Neural progenitor cell (in vitro differentiated cells): ENCODE data around the gene SPAG16. TPM values are rescaled to one million over a fixed set of nuclear protein-coding genes. Genes with fewer than 3 reads are reported as not detected.

Source experiments
- DNase-seq: peaks from one replicate; pipeline ENCODE4 v3.0.0-alpha.2; 2016; ENCODE audit warnings: low spot score
- H2AFZ ChIP-seq: fragments of 200-600 bp; sonication (generic); replicated peaks from 2 replicates; pipeline ENCODE4 v1.6.1; 2016; ENCODE audit warnings: antibody characterized with exemption
- H3F3A ChIP-seq: fragments of 200-600 bp; sonication (generic); 2 replicates; pipeline ENCODE4 v1.6.1; 2016; ENCODE audit warnings: antibody characterized with exemption, low read depth
- H3K27ac ChIP-seq: fragments of 200-600 bp; sonication (generic); 2 replicates; pipeline ENCODE4 v1.5.1; 2016; ENCODE audit warnings: mild to moderate bottlenecking
- H3K27me3 ChIP-seq: fragments of 200-600 bp; sonication (generic); 2 replicates; pipeline ENCODE4 v1.6.1; 2016; ENCODE audit warnings: mild to moderate bottlenecking, moderate library complexity
- H3K36me3 ChIP-seq: fragments of 200-600 bp; sonication (generic); 2 replicates; pipeline ENCODE4 v1.5.1; 2016
- H3K4me1 ChIP-seq: fragments of 200-600 bp; sonication (generic); 2 replicates; pipeline ENCODE4 v1.6.1; 2016; ENCODE audit warnings: mixed run types
- H3K4me2 ChIP-seq: fragments of 200-600 bp; sonication (generic); 2 replicates; pipeline ENCODE4 v1.6.1; 2016
- H3K4me3 ChIP-seq: fragments of 200-600 bp; sonication (generic); 2 replicates; pipeline ENCODE4 v1.5.1; 2016
- H3K79me2 ChIP-seq: fragments of 200-600 bp; sonication (generic); 2 replicates; pipeline ENCODE4 v1.6.1; 2016; ENCODE audit warnings: low read depth
- H3K9ac ChIP-seq: fragments of 200-600 bp; sonication (generic); 2 replicates; pipeline ENCODE4 v1.6.1; 2016
- H3K9me3 ChIP-seq: fragments of 200-600 bp; sonication (generic); 2 replicates; pipeline ENCODE4 v1.5.1; 2016; ENCODE audit warnings: low read depth
- H4K20me1 ChIP-seq: fragments of 200-600 bp; sonication (generic); 2 replicates; pipeline ENCODE4 v1.6.1; 2016; ENCODE audit warnings: low read depth
- H3K27ac Mint-ChIP-seq: 3 replicates; pipeline ENCODE4 v1.8.0; 2021; ENCODE audit warnings: mixed read lengths
- H3K27me3 Mint-ChIP-seq: 2 replicates; pipeline ENCODE4 v1.8.0; 2022; ENCODE audit warnings: low read depth, mild to moderate bottlenecking, inconsistent platforms, moderate library complexity, mixed read lengths; ENCODE audit not compliant: insufficient read depth
- H3K36me3 Mint-ChIP-seq: 3 replicates; pipeline ENCODE4 v1.8.0; 2021; ENCODE audit warnings: mixed read lengths
- H3K4me1 Mint-ChIP-seq: 3 replicates; pipeline ENCODE4 v1.8.0; 2021; ENCODE audit warnings: mixed read lengths
- H3K4me3 Mint-ChIP-seq: 3 replicates; pipeline ENCODE4 v1.8.0; 2021; ENCODE audit warnings: mild to moderate bottlenecking, moderate library complexity, mixed read lengths
- H3K9me3 Mint-ChIP-seq: 3 replicates; pipeline ENCODE4 v1.8.0; 2020; ENCODE audit warnings: mixed read lengths
- CTCF ChIP-seq: fragments of 200-600 bp; sonication (generic); IDR thresholded peaks from 2 replicates; pipeline ENCODE4 v1.5.1; 2017; ENCODE audit warnings: antibody characterized with exemption, mild to moderate bottlenecking
- EZH2 ChIP-seq: fragments of 200-600 bp; sonication (generic); IDR thresholded peaks from 2 replicates; pipeline ENCODE4 v1.6.1; 2017; ENCODE audit warnings: antibody characterized with exemption, mild to moderate bottlenecking, moderate library complexity
- EZH2phosphoT487 ChIP-seq: fragments of 200-600 bp; sonication (generic); IDR thresholded peaks from 2 replicates; pipeline ENCODE4 v1.6.1; 2017; ENCODE audit warnings: antibody characterized with exemption
- total RNA-seq: library from RNA; depleted of rRNA; stranded (reverse); fragments of >200 nt; gene quantifications from 2 replicates; pipeline ENCODE4 v1.2.3, GENCODE V29; 2015; ENCODE audit warnings: low replicate concordance

Gene SPAG16
- total RNA-seq, 1 donor from 2014 or later = 70.3 TPM

GRCh38 chr2:213934560-213934959 is 650.3 kb downstream of the SPAG16 start:
- no peaks in the 10 kb centered on the region for H3K4me1 Mint-ChIP-seq
- peak; percentile 18 for DNase-seq
- Histone ChIP-seq H4K20me1 (no peaks in the 10 kb centered on the region), H3K36me3 (no peaks in the 10 kb centered on the region), H3K27me3 (no peaks in the 10 kb centered on the region), H3K4me2 (no peak overlapping the region), H3K9me3 (no peaks in the 10 kb centered on the region), H2AFZ (no peak overlapping the region), H3K27ac (no peak overlapping the region), H3K79me2 (no peaks in the 10 kb centered on the region), H3F3A (no peaks in the 10 kb centered on the region), H3K4me1 (no peaks in the 10 kb centered on the region), H3K9ac (no peak overlapping the region), H3K4me3 (no peak overlapping the region)
- no peaks in the 10 kb centered on the region for H3K36me3 Mint-ChIP-seq
- peaks cover 4% of the 10 kb centered on the region for H3K9me3 Mint-ChIP-seq
- H3K27ac Mint-ChIP-seq = no peak overlapping the region
- H3K27me3 Mint-ChIP-seq = no peaks in the 10 kb centered on the region
- no peak overlapping the region for H3K4me3 Mint-ChIP-seq
- TF ChIP-seq EZH2 (no peak), CTCF (peak; percentile 49)

- Histone ChIP-seq H3K4me1 (no peaks in the 10 kb centered on the region), H3K36me3 (no peaks in the 10 kb centered on the region), H3K9me3 (no peaks in the 10 kb centered on the region), H3K4me2 (no peak overlapping the region), H3K9ac (no peak overlapping the region), H3K4me3 (no peak overlapping the region), H3F3A (no peaks in the 10 kb centered on the region), H3K27ac (no peak overlapping the region), H3K27me3 (no peaks in the 10 kb centered on the region), H3K79me2 (no peaks in the 10 kb centered on the region), H2AFZ (no peak overlapping the region), H4K20me1 (no peaks in the 10 kb centered on the region)
- H3K27me3 Mint-ChIP-seq = no peaks in the 10 kb centered on the region
- no peak overlapping the region for H3K4me3 Mint-ChIP-seq
- no peak overlapping the region for H3K27ac Mint-ChIP-seq
- TF ChIP-seq EZH2 (no peak), CTCF (no peak), EZH2phosphoT487 (no peak)
- H3K4me1 Mint-ChIP-seq = no peaks in the 10 kb centered on the region
- no peaks in the 10 kb centered on the region for H3K36me3 Mint-ChIP-seq
- DNase-seq = no peak
- no peaks in the 10 kb centered on the region for H3K9me3 Mint-ChIP-seq
Observed at GRCh38 chr2:213958086-213958485, 673.8 kb downstream of the SPAG16 start.

- no peak overlapping the region for H3K27ac ChIP-seq
- no peak for TF ChIP-seq CTCF
- TF ChIP-seq EZH2phosphoT487 = no peak
- TF ChIP-seq EZH2 = no peak
- H3K4me3 ChIP-seq = no peak overlapping the region
- no peaks in the 10 kb centered on the region for H3K79me2 ChIP-seq
- no peaks in the 10 kb centered on the region for H3K9me3 ChIP-seq
- H3K27ac Mint-ChIP-seq = no peak overlapping the region
- no peaks in the 10 kb centered on the region for H4K20me1 ChIP-seq
- H3K4me1 Mint-ChIP-seq = no peaks in the 10 kb centered on the region
- peaks cover 3% of the 10 kb centered on the region for H3K9me3 Mint-ChIP-seq
- H3K9ac ChIP-seq = no peak overlapping the region
- H3K4me2 ChIP-seq = no peak overlapping the region
- no peak overlapping the region for H3K4me3 Mint-ChIP-seq
- no peak for DNase-seq
- no peaks in the 10 kb centered on the region for H3F3A ChIP-seq
- H3K36me3 ChIP-seq = no peaks in the 10 kb centered on the region
- no peaks in the 10 kb centered on the region for H3K4me1 ChIP-seq
- H2AFZ ChIP-seq = no peak overlapping the region
- no peaks in the 10 kb centered on the region for H3K36me3 Mint-ChIP-seq
- H3K27me3 Mint-ChIP-seq = no peaks in the 10 kb centered on the region
- H3K27me3 ChIP-seq = no peaks in the 10 kb centered on the region
Observed at GRCh38 chr2:213959589-213959988, 675.3 kb downstream of the SPAG16 start.

GRCh38 chr2:213971536-213971935 is 687.3 kb downstream of the SPAG16 start:
- no peak overlapping the region for H3K27ac ChIP-seq
- Mint-ChIP-seq H3K9me3 (no peaks in the 10 kb centered on the region), H3K36me3 (no peaks in the 10 kb centered on the region), H3K27me3 (no peaks in the 10 kb centered on the region), H3K4me1 (no peaks in the 10 kb centered on the region), H3K27ac (no peak overlapping the region), H3K4me3 (no peak overlapping the region)
- TF ChIP-seq EZH2 (no peak), EZH2phosphoT487 (no peak), CTCF (no peak)
- no peaks in the 10 kb centered on the region for H4K20me1 ChIP-seq
- H3K27me3 ChIP-seq = no peaks in the 10 kb centered on the region
- no peaks in the 10 kb centered on the region for H3K79me2 ChIP-seq
- H3K4me2 ChIP-seq = no peak overlapping the region
- no peaks in the 10 kb centered on the region for H3K4me1 ChIP-seq
- DNase-seq = no peak
- H3K9me3 ChIP-seq = no peaks in the 10 kb centered on the region
- no peaks in the 10 kb centered on the region for H3K36me3 ChIP-seq
- H3K9ac ChIP-seq = no peak overlapping the region
- H3F3A ChIP-seq = no peaks in the 10 kb centered on the region
- no peak overlapping the region for H3K4me3 ChIP-seq
- H2AFZ ChIP-seq = no peak overlapping the region
